ENCODE results near the gene TWNK.
A peak's percentile ranks its signal among the peaks of the same experiment; 100 is the strongest.

The TWNK gene

GRCh38 chr10:100986952-100987684 is at the start of gene TWNK, which contains the start of gene MRPL43:
TWNK (plus strand) TSS chr10:100987543; CDS start chr10:100988211, 668 bp downstream.
MRPL43 (minus strand) TSS chr10:100987497; CDS start chr10:100987443, 54 bp downstream.
- DNase-seq, result peak; percentile 66

- peak; percentile 63 for DNase-seq
These were observed 47.5 kb upstream of the TWNK start for GRCh38 chr10:100939763-100940344.

GRCh38 chr10:100942229-100942628 is 45.1 kb upstream of the TWNK start:
- no peak for DNase-seq

GRCh38 chr10:100943508-100943907 is 43.8 kb upstream of the TWNK start:
- DNase-seq, result no peak

- no peak for DNase-seq
These were observed 41.6 kb upstream of the TWNK start for GRCh38 chr10:100945754-100946153.

GRCh38 chr10:100948916-100949315 is 38.4 kb upstream of the TWNK start:
- DNase-seq, result no peak

- no peak for DNase-seq
These were observed 27.1 kb upstream of the TWNK start for GRCh38 chr10:100960251-100960650.

- no peak for DNase-seq
These were observed 24.8 kb upstream of the TWNK start for GRCh38 chr10:100962351-100963080.

GRCh38 chr10:100963826-100964225 is 23.5 kb upstream of the TWNK start:
- DNase-seq, result no peak

GRCh38 chr10:100965820-100966219 is 21.5 kb upstream of the TWNK start:
- DNase-seq, result no peak

GRCh38 chr10:100966887-100967286 is 20.5 kb upstream of the TWNK start:
- DNase-seq, result no peak

- DNase-seq, result no peak
These were observed 20.0 kb upstream of the TWNK start for GRCh38 chr10:100967332-100967731.

- DNase-seq, result no peak
These were observed 19.1 kb upstream of the TWNK start for GRCh38 chr10:100968062-100968736.

- DNase-seq, result no peak
These were observed 18.5 kb upstream of the TWNK start for GRCh38 chr10:100968863-100969186.

- no peak for DNase-seq
These were observed 17.9 kb upstream of the TWNK start, which contains the start of gene SEMA4G for GRCh38 chr10:100969187-100970075. SEMA4G (plus strand) TSS chr10:100969504; CDS start chr10:100972913, 3,409 bp downstream.

GRCh38 chr10:100970076-100970913 is 17.0 kb upstream of the TWNK start:
- no peak for DNase-seq

- no peak for DNase-seq
These were observed 16.2 kb upstream of the TWNK start for GRCh38 chr10:100970914-100971811.

- DNase-seq, result no peak
These were observed 15.0 kb upstream of the TWNK start for GRCh38 chr10:100972115-100972903.

GRCh38 chr10:100972904-100973535 is 14.3 kb upstream of the TWNK start:
- DNase-seq, result no peak

Measured in fibroblast of skin of right quadriceps (primary cell).